ENCODE results near the gene COX6B2.
A peak's percentile ranks its signal among the peaks of the same experiment; 100 is the strongest.

Gene COX6B2

DNA sequence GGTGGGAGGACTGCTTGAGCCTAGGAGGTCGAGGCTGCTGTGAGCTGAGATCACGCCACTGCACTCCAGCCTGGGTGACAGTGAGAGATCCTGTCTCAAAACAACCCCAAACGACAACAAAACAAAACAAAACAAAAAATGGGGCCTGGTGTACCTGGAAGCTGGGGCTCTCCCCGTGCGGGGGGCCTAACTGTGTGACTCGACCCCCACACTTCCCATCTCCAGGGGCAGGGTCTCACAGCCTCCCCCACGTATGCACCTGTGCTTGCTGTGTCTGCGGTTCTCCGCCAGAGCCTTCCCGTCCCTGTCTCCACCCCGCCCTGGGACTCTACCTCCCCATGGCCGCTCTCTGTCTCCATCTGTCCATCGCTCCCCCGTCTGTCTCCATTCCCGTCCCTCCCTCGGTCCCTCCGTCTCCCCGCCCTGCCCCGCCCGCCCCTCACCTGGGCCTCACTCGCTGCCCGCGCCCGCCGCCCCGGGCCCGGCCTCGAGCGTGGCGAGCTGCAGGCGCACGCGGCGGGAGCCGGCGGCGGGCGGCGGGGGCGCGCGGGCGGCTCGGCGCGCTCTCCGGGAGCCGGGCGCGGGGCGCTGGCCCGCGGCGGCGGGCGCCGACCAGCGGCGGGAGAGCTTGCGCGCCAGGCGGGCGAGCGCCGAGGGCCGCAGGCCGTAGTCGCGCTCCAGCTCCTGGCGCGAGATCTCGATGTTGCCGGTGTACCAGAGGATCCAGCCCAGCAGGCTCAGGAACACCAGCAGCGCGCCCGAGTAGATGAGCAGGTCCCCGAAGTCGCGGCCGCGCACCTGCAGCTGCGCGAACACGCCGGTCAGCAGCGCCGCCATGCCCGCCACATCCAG lies 29.0 kb upstream of the COX6B2 start:
- DNase-seq, result peak; percentile 60

DNA sequence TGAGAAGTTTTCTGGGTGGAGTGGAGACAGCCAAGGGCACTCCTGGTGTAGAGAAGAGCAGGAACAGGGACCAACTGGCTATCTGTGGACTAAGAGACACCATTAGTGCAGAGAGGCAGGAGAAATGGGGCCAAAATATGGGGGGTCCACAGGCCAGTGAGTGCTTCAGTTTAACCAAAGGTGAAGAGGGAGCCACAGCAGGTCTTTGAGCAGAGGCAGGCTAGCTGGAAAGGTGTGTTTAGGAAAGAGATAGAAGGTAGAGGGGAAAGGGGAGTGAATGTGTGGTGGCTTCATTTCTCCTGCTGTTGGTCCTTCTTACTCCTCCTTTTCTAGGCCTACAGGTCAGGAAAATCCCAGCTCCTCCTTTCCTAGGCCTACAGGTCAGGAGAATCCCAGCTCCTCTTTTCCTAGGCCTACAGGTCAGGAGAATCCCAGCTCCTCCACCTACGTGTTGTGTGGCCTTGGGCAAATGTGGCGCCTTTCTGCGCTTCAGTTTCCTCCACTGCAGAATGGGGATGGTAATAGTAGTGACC lies 28.1 kb upstream of the COX6B2 start:
- DNase-seq, result no peak

DNA sequence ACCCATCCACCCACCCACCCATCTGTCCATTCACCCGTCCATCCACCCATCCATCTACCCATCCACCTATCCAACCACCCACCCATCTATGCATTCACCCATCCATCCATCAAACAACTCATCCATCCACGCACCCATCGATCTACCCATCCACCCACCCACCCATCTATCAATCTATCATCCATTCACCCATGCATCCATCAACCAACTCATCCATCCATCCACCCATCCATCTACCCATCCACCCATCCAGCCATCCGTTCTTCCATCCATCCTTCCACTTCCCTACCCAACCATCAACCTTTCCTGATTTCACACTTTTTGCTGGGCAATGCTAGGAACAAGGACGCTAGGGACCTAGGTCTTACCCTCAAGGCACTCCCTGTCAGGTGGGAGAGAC lies 27.5 kb upstream of the COX6B2 start:
- DNase-seq, result no peak

GRCh38 chr19:55379174-55379573 lies 24.7 kb upstream of the COX6B2 start:
- peak; percentile 81 for DNase-seq

GRCh38 chr19:55377356-55378131 lies 23.0 kb upstream of the COX6B2 start:
- peak; percentile 63 for DNase-seq

DNA sequence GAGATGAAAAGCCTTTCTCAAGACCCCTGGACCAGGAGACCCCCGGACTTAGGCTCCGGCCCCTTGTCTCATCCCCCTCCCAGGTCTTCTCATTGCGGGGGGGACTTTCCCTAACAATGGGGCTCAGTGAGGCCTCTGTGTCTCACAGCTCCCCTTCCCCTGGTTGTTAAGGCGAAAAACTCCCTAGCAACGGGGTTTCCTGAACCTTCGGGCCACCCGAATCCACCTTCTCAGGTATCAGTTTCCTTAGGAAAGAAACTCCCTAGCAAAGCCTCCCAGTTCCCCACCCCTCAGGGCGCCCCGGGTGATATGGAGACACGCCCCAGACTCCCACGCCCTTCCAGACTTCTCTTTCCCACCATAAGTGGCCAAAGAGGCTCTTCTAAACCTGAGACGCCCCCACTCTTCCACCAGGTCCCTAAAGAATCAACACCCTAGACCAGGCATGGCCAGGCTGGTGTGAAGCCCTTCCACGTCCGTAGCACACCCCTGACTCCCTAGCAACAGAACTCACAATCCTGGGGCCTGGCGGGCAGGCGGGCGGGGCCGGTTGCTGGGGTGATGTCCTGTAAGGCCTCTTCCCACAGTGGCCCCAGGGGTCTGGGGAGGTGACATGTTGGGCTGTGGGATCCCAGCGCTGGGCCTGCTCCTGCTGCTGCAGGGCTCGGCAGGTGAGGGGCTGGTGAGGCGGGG lies 21.9 kb upstream of the COX6B2 start, which contains the start of gene TMEM190:
Gene TMEM190 (plus strand): TSS at position 586 of the 693 bp plus-strand sequence. CDS start 28 bp downstream, at position 614.
- DNase-seq, result no peak

- DNase-seq, result peak; percentile 58
Measured at GRCh38 chr19:55373993-55374757, 19.7 kb upstream of the COX6B2 start.

- DNase-seq, result no peak
Measured at GRCh38 chr19:55373306-55373992, 18.9 kb upstream of the COX6B2 start.

DNA sequence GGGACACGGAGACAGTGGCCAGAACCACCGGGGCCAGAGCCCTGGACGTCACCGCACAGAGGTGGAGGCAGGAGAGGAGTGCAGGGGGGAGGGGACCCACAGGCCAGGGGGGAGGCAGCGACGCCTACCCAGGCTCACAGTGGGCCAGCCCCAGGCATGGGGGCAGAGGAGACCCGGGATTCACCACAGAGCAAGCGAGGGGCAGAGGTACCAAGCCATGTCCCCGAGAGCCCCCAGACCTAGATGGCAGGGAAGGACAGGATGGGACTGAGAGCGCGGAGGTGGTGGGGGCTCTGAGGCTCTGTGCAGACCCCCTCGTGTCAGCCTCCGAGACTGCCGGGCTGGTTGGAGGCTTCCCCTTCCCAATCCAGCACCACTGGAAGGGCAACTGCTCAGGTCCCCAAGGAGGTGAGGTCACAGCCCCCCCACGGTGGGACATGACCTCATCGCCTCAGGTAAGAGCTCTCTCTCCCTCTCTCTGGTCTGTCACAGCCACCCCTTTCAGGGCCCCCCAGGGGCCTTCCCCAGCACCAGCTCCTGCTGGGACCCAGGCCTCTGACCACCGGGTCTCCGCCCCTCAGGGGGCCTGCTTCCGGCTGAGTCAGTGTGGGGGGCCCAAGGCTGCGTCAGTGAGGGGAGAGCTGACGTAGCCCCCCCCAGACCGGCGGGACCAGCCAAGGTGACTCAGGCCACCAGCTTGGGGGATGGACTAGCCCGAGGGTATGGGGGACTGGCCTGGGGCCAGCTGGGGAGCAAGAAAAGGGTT lies 18.0 kb upstream of the COX6B2 start:
- DNase-seq, result no peak

GRCh38 chr19:55370305-55370988 lies 15.9 kb upstream of the COX6B2 start, which contains the start of gene IL11:
TSS of gene IL11 (minus strand) at chr19:55370463. CDS start at chr19:55370310, 153 bp downstream.
- DNase-seq, result no peak

DNA sequence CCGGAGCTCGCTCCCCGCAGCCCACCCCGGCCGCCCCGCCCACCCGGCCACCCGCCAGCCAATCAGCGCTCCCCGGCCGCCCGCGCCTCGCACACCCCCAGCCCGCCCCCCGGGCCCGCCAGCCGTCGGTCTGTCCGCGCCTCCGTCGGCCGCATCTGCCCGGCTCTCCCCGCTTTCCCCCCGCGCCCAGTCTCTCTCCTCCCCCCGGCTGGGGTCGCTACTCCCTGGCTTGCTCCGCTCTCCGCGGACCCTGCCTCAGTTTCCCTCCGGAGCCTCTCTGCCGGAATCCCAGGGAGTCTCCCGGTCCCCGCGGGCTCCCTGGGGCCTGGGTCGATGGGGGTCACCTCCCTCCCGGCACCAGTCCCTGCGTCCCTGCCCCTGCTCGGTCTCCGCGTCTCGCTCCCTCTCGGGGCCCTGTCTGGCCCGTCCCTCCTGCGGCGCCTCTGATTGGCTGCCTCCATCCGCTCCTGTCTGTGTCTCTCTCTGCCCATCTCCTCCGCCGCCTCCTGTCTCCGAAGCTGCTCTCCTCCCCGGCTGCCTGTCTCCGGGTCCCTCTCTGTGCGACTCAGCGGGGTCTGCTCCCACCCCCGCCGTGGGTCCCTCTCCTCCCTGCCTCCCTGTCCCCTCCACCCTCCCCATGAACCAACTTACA lies 15.3 kb upstream of the COX6B2 start:
- DNase-seq, result no peak

- DNase-seq, result peak; percentile 53
Measured at GRCh38 chr19:55368701-55369563, 14.4 kb upstream of the COX6B2 start.

- DNase-seq, result no peak
Measured at GRCh38 chr19:55368106-55368505, 13.6 kb upstream of the COX6B2 start.

- DNase-seq, result no peak
Measured at GRCh38 chr19:55366790-55367189, 12.3 kb upstream of the COX6B2 start.

- no peak for DNase-seq
Measured at GRCh38 chr19:55365964-55366363, 11.4 kb upstream of the COX6B2 start.

- no peak for DNase-seq
Measured at GRCh38 chr19:55365245-55365644, 10.7 kb upstream of the COX6B2 start.

DNA sequence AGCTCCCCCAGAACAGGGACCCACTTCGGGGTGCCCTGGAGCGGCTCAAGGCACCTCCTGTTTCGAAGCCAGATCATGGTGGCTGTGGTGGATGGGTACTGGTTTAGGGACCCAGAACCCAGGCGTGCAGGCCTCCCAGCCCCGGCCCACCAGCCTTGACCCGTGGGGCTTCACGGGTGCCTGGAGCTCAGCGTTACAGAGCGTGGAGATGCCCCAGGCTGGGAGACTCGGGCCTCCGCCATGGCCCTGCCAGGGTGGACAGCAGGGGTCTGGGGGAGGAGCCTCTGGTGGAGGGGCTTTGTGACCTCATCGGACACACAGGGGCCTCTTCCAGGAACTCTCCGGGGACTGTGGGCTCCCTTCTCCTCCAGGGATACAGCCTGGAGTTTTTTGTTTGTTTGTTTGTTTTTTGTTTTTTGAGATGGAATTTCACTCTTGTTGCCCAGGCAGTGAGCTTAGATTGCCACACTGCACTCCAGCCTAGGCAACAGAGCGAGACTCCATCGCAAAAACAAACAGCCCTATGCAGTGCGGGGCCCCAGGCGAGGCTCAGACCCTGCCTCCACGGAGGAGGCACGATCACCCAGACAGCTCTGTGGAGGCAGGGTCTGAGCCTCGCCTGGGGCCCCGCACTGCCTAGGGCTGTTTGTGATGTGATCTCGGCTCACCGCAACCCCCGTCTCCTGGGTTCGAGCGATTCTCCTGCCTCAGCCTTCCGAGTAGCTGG lies 8.6 kb upstream of the COX6B2 start, which contains the start of gene GARIN5B:
Gene GARIN5B (minus strand): TSS at position 271 of the 727 bp plus-strand sequence. CDS start 194 bp downstream, at position 77.
- no peak for DNase-seq

Data from left hindlimb (tissue), 1 donor.